ENCODE data around the gene MCF2L.
"Not testable (repeated sequence)": the region's sequence is repeated elsewhere in the genome, so short reads cannot be mapped to it uniquely, and the experiment has no call there.

MCF2L gene, protein sequence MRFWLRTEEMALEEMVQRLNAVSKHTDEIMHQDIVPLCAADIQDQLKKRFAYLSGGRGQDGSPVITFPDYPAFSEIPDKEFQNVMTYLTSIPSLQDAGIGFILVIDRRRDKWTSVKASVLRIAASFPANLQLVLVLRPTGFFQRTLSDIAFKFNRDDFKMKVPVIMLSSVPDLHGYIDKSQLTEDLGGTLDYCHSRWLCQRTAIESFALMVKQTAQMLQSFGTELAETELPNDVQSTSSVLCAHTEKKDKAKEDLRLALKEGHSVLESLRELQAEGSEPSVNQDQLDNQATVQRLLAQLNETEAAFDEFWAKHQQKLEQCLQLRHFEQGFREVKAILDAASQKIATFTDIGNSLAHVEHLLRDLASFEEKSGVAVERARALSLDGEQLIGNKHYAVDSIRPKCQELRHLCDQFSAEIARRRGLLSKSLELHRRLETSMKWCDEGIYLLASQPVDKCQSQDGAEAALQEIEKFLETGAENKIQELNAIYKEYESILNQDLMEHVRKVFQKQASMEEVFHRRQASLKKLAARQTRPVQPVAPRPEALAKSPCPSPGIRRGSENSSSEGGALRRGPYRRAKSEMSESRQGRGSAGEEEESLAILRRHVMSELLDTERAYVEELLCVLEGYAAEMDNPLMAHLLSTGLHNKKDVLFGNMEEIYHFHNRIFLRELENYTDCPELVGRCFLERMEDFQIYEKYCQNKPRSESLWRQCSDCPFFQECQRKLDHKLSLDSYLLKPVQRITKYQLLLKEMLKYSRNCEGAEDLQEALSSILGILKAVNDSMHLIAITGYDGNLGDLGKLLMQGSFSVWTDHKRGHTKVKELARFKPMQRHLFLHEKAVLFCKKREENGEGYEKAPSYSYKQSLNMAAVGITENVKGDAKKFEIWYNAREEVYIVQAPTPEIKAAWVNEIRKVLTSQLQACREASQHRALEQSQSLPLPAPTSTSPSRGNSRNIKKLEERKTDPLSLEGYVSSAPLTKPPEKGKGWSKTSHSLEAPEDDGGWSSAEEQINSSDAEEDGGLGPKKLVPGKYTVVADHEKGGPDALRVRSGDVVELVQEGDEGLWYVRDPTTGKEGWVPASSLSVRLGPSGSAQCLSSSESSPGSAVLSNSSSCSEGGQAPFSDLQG

DNA sequence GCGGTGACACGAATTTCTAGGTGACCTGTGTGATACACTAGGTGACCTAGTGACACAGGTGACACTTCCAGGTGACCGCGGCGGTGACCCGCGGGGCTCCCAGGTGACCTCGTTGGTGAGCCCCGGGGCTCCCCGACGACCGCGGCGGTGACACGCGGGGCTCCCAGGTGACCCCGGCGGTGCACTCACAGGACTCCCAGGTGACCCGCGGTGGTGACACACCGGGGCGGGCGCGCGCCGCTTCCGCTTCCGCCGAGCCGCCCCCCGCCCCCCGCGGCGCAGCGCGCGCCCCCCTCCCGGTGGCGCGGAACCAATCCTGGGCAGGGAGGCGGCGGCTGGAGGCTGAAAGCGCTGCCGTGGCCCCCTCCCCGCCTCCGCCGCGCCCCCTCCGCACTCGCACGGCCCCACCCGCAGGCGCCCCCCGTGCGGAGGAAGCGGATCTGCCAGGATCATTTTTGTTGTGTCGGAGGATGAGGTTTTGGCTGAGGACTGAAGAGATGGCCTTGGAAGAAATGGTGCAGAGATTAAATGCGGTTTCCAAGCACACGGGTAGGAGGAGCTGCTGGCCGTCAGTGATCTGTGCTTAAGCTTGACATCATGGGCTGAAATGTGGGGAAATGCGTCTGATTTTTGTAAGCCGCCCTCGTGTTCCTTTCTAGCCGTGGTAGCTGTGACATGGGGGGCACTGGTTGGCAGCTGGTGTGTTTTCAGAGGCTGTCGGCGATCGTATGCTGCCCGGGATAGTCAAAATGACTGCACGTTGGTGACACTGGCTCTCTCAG, at the start of gene MCF2L:
MCF2L (plus strand) TSS at position 305 of the 782 bp plus-strand sequence; CDS start at position 471, 166 bp downstream.
- DNase-seq (ENCODE audit: low read depth in 2 of 2): peak; percentile 39

DNA sequence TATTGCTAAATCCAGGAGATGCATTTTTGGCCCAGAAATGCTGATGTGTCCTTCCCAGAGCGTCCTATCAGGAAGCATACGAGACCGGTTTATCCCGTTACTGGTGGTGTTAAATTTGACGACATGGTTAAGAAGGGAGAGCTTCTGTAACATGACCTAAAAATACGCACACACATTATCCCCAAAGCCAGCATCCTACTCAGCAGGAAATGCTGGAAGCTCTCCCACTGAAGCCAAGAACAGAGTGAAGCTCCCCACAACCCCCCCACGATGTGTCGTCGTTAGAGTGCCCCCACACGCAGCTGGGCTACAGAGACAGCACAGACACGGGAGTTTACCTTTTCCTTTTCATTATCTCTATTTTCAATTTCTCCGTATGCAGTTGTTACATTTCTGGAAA, 45.1 kb upstream of the MCF2L start:
- DNase-seq (ENCODE audit: low read depth in 2 of 2): no peak

DNA sequence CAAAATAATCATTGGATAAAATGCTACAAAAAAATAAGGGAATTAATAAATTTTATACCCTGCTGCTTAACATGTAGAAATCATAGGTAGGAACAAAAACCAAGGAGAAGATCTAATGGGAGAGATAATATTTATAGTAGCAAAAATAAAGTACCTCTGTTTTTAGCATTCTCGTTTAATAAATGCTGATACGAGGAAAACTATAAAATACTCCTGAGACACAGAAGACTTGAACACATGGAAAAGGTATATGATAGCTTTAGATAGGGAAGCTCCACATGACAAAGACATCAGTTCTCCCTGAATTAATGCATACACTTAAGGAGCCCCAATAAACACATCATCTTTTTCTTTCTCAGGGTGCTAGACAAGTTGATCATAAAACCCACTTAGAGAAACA, 44.6 kb upstream of the MCF2L start:
- DNase-seq (ENCODE audit: low read depth in 2 of 2): no peak

DNA sequence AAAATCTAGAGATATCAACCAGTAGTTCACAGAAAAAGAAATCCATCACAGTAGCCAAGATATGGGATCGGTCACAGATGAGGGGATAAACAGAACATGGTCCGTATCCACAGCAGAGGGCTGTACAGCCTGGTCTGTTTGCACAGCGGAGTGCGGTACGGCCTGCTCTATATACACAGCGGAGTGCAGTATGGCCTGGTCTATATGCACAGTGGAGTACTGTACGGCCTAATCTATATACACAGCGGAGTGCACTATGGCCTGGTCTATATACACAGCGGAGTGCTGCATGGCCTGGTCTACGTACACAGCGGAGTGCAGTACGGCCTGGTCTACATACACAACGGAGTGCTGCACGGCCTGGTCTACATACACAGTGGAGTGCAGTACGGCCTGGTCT, 43.0 kb upstream of the MCF2L start:
- no peak for DNase-seq (ENCODE audit: low read depth in 2 of 2)

DNA sequence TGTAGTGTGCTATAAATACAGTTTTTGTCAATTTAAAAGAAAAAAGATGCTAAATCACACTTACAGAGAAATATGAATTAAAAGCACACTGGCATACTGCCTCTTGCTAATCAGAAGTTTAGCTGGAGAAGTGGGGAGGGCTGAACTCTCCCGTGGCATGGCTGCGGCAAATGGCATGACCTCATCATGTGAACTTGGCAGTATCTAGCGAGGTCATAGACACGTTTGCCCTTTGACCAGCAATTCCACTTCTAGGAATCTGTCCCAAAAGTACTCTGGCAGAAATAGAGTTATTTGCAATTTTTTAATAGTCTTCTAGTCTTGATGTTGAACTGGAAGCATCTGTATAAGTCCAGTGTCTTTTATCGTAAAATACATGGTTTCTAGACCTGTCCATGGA, 42.0 kb upstream of the MCF2L start:
- no peak for DNase-seq (ENCODE audit: low read depth in 2 of 2)

DNA sequence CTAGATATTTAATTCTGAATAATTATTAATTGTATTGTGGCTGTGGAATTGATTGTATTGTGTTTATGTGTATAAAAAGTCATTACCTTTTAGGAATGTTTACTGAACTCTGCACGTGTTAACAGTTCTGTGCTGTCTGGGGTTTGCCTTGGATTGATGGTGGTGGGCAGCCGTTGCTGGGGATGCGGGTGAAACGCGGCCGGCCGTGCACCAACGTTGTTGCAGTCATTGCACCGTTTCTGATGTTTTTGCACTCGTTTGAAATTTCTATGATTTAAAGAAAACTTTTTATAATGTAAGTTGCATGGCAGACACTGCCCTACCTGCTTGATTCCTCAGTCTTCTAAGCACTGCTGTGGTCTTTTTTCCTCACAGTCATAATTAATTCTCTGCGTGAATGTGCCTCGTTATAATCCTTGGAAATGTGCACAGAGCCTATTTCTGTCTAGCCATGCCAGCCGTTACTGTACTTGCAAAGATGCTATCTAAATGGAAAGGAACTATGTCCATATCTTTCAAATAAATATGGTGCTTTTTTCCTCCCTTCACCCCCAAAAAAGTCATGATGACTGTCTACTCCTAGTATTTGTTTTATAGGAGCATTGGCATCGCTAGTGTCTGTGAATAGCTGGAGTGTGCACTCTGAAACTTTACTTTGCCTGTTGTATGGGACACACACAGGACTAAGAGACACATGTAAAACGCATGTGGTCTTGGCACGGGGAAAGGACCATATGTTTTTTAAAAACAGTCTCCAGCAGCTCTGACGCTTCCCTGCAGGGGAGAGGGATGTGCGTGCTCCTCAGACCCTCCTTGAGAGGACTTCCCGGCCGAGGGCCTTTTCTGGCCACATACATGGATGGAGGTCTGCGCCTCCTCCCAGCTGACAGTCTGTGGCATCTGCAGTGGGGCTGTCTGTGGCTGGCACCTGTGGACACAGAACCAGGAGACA, 40.7 kb upstream of the MCF2L start:
- no peak for DNase-seq (ENCODE audit: low read depth in 2 of 2)

DNA sequence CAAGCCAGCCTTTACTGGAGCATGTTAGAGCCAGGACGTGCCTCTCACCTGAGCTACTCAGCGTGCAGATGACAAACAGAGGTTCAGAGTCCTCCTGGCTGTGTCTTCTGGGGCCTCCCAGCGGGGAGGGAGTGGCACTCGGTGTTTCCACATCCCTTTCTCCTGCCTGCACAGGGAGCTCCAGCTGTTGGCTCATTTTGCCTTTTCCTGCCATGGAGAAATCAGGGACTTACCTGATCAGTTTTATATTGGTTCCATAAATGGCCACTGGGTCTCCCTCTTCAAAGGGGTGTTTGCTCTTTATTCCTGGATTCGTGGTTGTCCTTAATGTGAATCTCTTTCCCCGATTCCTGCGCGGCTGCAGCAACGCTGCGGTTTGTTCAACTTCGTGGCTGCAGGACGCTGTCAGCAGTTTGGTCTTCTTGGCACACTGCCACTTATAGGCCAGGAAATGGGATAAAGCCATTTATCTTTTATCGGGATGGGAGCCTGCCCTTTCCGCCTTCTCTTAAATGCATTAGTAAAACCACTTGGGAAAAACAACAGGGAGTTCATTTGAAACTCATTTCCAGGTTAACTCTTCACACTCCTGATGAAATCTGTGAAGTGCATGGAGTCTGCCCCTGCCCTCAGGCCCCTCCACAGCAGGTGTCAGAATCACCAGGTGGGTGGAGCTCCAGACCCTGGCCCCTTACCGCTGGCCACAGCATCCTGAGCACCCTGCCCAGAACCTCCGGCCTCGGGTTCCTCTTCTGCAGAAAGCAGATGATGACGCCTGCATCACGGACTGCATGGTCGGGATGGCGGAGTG, 39.8 kb upstream of the MCF2L start:
- no peak for DNase-seq (ENCODE audit: low read depth in 2 of 2)

DNA sequence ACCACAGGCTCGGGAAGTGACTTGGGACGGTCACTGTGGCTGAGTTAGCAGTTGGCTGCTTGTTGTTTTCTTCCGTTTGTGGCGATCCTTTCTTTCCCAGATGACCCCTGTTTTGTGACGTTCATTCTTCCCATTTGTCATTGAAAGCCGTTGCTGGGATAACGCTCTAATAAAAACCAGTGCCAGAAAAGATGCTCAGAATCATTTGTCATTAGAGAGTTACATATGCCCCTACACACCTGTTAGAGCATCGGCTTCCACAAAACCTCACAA, 39.3 kb upstream of the MCF2L start:
- DNase-seq (ENCODE audit: low read depth in 2 of 2): no peak

DNA sequence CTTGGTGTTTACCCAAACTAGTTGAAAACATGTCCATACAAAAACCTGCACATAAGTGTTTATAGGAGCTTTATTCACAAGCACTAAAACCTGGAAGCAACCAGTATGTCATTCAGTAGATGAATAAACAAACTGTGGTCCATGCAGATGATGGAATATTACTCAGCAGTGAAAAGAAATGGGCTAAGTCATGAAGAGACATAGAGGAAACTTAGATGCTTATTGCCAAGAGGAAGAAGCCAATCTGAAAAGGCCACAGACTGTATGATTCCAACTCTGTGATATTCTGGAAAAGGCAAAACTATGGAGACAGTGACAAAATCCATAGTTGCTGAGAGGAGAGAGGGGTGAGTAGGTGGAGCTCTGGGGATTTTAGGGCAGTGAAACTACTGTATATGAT, 38.8 kb upstream of the MCF2L start:
- no peak for DNase-seq (ENCODE audit: low read depth in 2 of 2)

DNA sequence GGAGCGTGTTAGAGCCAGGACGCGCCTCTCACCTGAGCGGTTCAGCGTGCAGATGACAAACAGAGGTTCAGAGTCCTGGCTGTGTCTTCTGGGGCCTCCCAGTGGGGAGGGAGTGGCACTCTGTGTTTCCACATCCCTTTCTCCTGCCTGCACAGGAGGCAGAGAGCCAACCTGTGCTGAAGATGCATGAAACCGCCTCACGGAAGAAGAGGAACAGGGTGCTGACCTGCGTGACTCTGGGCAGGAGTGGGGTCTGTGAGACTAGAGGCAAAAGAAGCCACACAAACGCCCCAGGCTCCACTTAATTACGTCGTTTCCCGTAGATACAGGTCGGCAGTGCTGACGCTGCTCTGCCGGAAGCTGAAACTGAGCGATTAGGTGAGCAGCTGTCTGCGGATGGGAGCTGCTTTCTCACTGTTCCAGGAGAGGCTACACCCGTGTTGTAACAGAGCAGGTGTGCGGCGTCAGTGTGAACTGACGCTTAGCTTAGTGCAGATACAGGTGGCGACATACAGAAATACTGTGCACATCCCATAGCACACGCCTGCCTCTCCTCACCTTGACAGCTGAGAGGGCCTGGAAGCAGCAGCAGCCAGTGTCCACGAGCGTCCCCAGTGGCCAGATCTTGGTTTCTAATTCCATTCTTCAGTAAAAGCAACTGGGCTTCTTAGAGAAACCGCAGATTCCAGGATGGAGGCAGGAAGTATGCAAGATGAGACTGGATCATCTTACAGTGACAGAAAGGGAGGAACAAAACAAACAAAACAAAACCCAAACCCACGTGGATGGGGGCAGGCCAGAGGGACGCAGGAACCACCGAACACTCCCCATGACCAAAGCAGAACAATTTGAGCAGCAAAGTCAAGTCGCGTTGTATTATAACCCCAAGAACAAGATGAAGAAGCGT, 37.7 kb upstream of the MCF2L start:
- DNase-seq (ENCODE audit: low read depth in 2 of 2): no peak

DNA sequence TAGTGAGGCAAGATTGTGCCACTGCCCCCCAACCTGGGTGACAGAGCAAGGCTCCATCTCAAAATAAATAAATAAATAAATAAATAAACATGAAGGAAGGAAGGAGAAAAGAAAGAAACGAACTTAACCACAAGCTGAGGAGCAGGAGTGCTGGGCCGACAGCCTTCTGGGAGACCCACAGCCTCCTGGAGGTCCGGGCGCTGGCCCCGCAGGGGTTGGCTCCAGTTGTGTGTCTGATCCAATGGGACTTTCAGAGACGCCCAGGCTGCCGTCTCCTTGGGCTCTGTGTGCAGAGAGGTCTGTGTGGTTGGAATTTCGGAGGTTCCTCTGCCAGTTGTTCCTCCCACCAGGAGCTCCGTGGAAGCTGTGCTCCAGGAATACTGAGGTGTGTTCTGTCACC, 36.0 kb upstream of the MCF2L start:
- DNase-seq (ENCODE audit: low read depth in 2 of 2): no peak

DNA sequence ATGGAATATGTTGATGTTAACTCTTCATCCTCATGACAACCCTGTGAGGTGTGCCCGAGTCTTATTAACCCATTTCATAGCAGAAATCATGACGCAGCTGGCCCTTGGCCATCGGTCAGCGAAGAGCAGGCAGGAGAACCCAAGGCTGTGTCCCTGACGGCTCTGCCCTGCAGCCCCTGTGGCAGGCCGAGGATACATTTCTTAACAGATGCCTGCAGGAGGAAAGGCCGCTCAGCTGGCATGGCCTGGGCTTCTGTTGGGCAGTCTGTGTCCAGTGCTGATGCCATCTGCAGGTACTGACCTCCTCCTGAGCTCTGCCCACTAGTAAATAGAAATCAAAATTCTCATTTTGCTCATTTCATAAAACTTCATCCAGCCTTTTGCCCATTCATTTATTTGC, 35.4 kb upstream of the MCF2L start:
- DNase-seq (ENCODE audit: low read depth in 2 of 2): no peak

DNA sequence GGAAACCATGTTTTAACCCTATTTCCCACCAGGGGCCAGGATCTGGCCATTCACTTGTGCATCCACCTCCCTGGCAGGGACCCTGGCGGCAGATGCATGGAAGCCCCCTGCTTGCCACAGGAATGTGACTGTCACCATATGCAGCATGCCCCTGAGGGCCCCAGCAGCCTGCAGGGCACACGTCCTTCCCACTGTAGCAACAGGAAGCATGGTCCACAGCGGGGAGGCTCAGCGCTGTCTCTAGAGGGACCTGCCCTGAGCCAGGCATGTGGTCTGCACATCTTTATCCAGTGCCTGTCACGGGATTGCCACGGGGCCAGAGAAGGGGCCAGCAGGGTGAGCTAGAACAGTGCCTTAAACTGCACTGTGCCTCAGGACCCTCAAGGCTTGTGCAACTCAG, 34.9 kb upstream of the MCF2L start:
- DNase-seq (ENCODE audit: low read depth in 2 of 2): no peak

DNA sequence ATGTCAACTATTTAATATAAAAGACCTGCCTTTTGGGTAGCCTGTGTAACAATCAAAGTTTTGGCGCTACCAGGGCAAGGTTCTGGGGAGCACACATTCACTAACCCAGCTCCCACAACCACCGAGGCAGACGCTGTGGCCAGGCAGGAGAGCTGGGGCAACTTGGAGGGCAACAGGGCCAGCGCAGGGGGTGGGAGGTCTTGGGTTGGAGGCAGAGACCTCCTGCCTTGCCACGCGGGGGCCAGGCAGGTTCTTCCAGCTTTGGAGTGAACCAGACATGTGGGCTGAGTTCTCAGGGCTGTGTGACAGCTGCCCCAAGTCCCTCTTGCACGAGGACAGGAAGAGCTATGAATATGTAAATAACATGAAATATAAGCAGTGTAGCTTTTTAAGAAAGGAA, 30.3 kb upstream of the MCF2L start:
- DNase-seq (ENCODE audit: low read depth in 2 of 2): no peak

DNA sequence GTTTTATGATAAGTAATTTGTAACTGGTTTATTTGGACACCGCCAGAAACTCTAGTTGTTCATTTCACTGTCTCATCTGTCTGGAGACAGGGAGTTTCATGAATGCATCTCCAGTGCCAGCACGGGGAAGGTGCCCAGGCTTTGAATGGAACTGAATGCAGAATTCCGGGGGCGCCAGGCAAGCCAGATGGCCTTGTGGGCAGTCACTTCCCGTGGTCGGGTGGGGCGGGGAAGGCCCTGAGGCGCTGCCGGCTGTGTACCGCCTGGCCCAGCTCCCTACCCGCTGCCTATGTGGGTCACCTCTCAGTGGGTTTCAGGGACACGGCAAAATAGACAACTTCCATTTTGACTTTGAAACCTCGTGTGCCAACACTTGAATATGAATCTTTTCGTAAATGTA, 28.8 kb upstream of the MCF2L start:
- DNase-seq (ENCODE audit: low read depth in 2 of 2): no peak

DNA sequence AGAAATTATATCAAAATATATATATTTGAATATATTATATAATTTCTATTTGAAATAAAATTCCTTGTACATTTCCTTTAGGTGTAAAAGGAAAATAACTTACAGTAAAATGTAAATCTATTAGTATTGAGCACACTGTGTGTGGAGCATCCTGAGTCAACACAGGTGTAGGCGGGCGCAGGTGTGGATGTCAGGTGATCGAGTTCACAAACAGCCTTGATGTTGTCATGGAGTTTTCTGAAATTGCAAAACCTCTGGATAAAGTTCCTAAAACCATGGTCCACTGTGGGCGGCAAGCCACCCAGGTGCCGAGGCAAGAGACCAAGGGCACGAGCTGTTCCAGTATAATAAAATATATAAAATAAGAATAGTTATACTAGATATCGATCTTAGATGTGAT, 27.7 kb upstream of the MCF2L start:
- no peak for DNase-seq (ENCODE audit: low read depth in 2 of 2)

DNA sequence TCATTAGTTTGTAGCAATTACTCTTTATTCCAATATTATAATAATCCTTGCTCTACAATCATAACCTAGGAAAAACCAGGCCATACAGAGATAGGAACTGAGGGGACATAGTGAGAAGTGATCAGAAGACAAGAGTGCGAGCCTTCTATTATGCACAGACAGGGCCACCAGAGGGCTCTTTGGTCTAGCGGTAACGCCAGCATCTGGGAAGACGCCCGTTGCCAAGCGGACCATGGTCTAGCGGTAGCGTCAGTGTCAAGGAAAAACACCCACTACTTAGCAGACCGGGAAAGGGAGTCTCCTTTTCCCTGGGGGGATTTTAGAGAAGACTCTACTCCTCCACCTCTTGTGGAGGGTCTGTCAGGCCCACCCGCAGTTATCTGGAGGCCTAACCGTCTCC, 27.2 kb upstream of the MCF2L start:
- DNase-seq (ENCODE audit: low read depth in 2 of 2): not testable (repeated sequence)

DNA sequence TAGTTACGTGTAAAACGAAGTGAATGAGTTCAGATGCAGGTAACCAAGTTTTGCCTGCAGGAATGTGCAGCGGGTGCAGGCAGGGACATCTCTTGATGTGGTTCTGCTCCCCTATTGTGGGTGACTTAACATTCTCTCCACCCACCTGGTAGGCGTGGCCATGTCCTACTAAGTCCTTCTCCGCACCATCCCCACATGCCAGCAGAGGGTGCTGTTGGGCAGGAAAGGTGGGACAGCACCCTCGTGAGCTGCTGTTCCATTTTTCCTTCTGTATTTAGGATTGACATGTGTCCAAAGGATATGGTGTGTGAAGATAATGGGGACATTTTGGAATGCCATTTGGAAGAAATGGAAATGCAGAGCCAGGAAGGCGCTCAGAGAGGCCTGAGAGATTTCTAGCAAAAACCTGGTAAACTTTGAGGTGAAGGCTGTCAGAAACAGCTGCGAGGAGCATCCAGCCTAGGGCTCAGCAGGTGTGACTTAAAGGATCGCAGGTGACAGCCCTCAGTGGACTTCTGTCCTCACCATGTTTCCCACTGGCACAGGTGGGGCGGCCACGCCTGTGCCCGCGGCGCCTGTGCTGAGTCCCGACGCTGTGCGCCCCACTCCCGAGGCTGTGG, 26.2 kb upstream of the MCF2L start:
- DNase-seq (ENCODE audit: low read depth in 2 of 2): peak; percentile 90 to 98

All from stimulated activated CD8-positive, alpha-beta memory T cell treated with anti-CD3 and anti-CD28 coated beads, Interleukin-2, amount 100 ng/mL, for 48 hours (primary cell).